HG02938 (cell line): ENCODE data around the gene EPB42.
A peak's percentile ranks its signal among the peaks of the same experiment; 100 is the strongest.
"Not testable (repeated sequence)": the region's sequence is repeated elsewhere in the genome, so short reads cannot be mapped to it uniquely, and the experiment has no call there.

Experiments
- ATAC-seq: cut with Tn5 transposase; IDR thresholded peaks from one replicate; pipeline ENCODE4 v1.9.1; 2021; ENCODE audit warnings: mild to moderate bottlenecking, moderate library complexity; ENCODE audit not compliant: unreplicated experiment

EPB42 gene

GRCh38 chr15:43189296-43189695 lies 31.5 kb downstream of the EPB42 start:
- no peak for ATAC-seq

- no peak for ATAC-seq
Measured at GRCh38 chr15:43187544-43188155, 33.2 kb downstream of the EPB42 start.

- peak; percentile 9 for ATAC-seq
Measured at GRCh38 chr15:43186003-43186353, 34.8 kb downstream of the EPB42 start.

GRCh38 chr15:43185157-43186002 lies 35.4 kb downstream of the EPB42 start, which contains the start of gene CCNDBP1:
CCNDBP1 (plus strand) TSS chr15:43185403; CDS start chr15:43185499, 96 bp downstream.
- peak; percentile 87 for ATAC-seq

GRCh38 chr15:43184407-43185124 lies 36.3 kb downstream of the EPB42 start:
- peak; percentile 3 for ATAC-seq

GRCh38 chr15:43183270-43183669 lies 37.5 kb downstream of the EPB42 start:
- ATAC-seq = no peak

GRCh38 chr15:43177147-43177546 lies 43.7 kb downstream of the EPB42 start:
- not testable (repeated sequence) for ATAC-seq

GRCh38 chr15:43175656-43176309 lies 45.0 kb downstream of the EPB42 start:
- not testable (repeated sequence) for ATAC-seq

GRCh38 chr15:43169888-43170287 lies 50.9 kb downstream of the EPB42 start:
- ATAC-seq = no peak

GRCh38 chr15:43168192-43169107 lies 52.4 kb downstream of the EPB42 start:
- no peak for ATAC-seq

- ATAC-seq = not testable (repeated sequence)
Measured at GRCh38 chr15:43167261-43167660, 53.6 kb downstream of the EPB42 start.

- no peak for ATAC-seq
Measured at GRCh38 chr15:43165801-43166325, 55.0 kb downstream of the EPB42 start.

GRCh38 chr15:43153269-43153668 lies 67.5 kb downstream of the EPB42 start:
- no peak for ATAC-seq

- ATAC-seq = no peak
Measured at GRCh38 chr15:43151688-43152087, 69.1 kb downstream of the EPB42 start.

- ATAC-seq = no peak
Measured at GRCh38 chr15:43150191-43150929, 70.5 kb downstream of the EPB42 start.
